H9 (cell line): ENCODE measurements around the gene MPV17L2. TPM values are rescaled to one million over a fixed set of nuclear protein-coding genes. Genes with fewer than 3 reads are reported as not detected.
"Not testable (repeated sequence)": the region's sequence is repeated elsewhere in the genome, so short reads cannot be mapped to it uniquely, and the experiment has no call there.

Experiments used
- DNase-seq: peaks from one replicate; pipeline ENCODE4 v3.0.0-alpha.2; 2017
- H2AFZ ChIP-seq: one replicate; pipeline ENCODE4 v1.6.1; 2013; ENCODE audit warnings: mild to moderate bottlenecking, low read length, control low read depth, moderate library complexity
- H2AK5ac ChIP-seq: 2 replicates; pipeline ENCODE4 v1.6.1; 2013; ENCODE audit warnings: low read length, control low read depth, mixed read lengths; ENCODE audit not compliant: insufficient read length
- H2BK120ac ChIP-seq: one replicate; pipeline ENCODE4 v1.6.1; 2013; ENCODE audit warnings: low read depth, mild to moderate bottlenecking, low read length, control low read depth, inconsistent platforms; ENCODE audit not compliant: poor library complexity, severe bottlenecking
- H2BK12ac ChIP-seq: 2 replicates; pipeline ENCODE4 v1.6.1; 2013; ENCODE audit warnings: low read length, control low read depth, mixed read lengths, low read depth; ENCODE audit not compliant: insufficient read length
- H2BK15ac ChIP-seq: 2 replicates; pipeline ENCODE4 v1.6.1; 2013; ENCODE audit warnings: low read depth, low read length, control low read depth
- H2BK20ac ChIP-seq: one replicate; pipeline ENCODE4 v1.6.1; 2013; ENCODE audit warnings: low read depth, mild to moderate bottlenecking, low read length, control low read depth, inconsistent platforms; ENCODE audit not compliant: poor library complexity, severe bottlenecking
- H2BK5ac ChIP-seq: 2 replicates; pipeline ENCODE4 v1.6.1; 2013; ENCODE audit warnings: low read length, control low read depth, mixed read lengths; ENCODE audit not compliant: insufficient read length
- H3K14ac ChIP-seq: 2 replicates; pipeline ENCODE4 v1.6.1; 2013; ENCODE audit warnings: low read length, control low read depth; ENCODE audit not compliant: insufficient read depth
- H3K18ac ChIP-seq: 2 replicates; pipeline ENCODE4 v1.6.1; 2013; ENCODE audit warnings: low read depth, mild to moderate bottlenecking, mixed read lengths, low read length, control low read depth; ENCODE audit not compliant: insufficient read length
- H3K23ac ChIP-seq: 2 replicates; pipeline ENCODE4 v1.6.1; 2013; ENCODE audit warnings: low read length, control low read depth, mixed read lengths, low read depth; ENCODE audit not compliant: insufficient read length
- H3K23me2 ChIP-seq: 2 replicates; pipeline ENCODE4 v1.6.1; 2013; ENCODE audit warnings: low read depth, mild to moderate bottlenecking, mixed read lengths, low read length, control low read depth; ENCODE audit not compliant: insufficient read length, poor library complexity, severe bottlenecking
- H3K27ac ChIP-seq: 2 replicates; pipeline ENCODE4 v1.5.1; 2013; ENCODE audit warnings: low read length, control low read depth, mixed read lengths, low read depth; ENCODE audit not compliant: insufficient read length
- H3K27me3 ChIP-seq: 2 replicates; pipeline ENCODE4 v1.6.1; 2013; ENCODE audit warnings: low read length, control low read depth, inconsistent platforms; ENCODE audit not compliant: insufficient read depth
- H3K4ac ChIP-seq: 2 replicates; pipeline ENCODE4 v1.6.1; 2013; ENCODE audit warnings: low read depth, mild to moderate bottlenecking, control low read depth, inconsistent platforms, low read length, moderate library complexity
- H3K4me1 ChIP-seq: 2 replicates; pipeline ENCODE4 v1.6.1; 2013; ENCODE audit warnings: low read length, control low read depth, inconsistent platforms; ENCODE audit not compliant: insufficient read depth
- H3K4me2 ChIP-seq: 2 replicates; pipeline ENCODE4 v1.6.1; 2013; ENCODE audit warnings: low read length, control low read depth, mixed read lengths; ENCODE audit not compliant: insufficient read length, insufficient read depth
- H3K56ac ChIP-seq: 2 replicates; pipeline ENCODE4 v1.6.1; 2013; ENCODE audit warnings: low read depth, mild to moderate bottlenecking, mixed read lengths, low read length, control low read depth; ENCODE audit not compliant: insufficient read length
- H3K79me1 ChIP-seq: 2 replicates; pipeline ENCODE4 v1.6.1; 2013; ENCODE audit warnings: low read depth, mild to moderate bottlenecking, moderate library complexity, low read length, control low read depth, inconsistent platforms; ENCODE audit not compliant: insufficient read depth, poor library complexity, severe bottlenecking
- H3K79me2 ChIP-seq: 2 replicates; pipeline ENCODE4 v1.6.1; 2013; ENCODE audit warnings: low read length, control low read depth, inconsistent platforms; ENCODE audit not compliant: insufficient read depth
- H3K9ac ChIP-seq: 2 replicates; pipeline ENCODE4 v1.6.1; 2013; ENCODE audit warnings: low read length, control low read depth, mixed read lengths; ENCODE audit not compliant: insufficient read length; ENCODE audit errors: extremely low read depth
- H3K9me3 ChIP-seq: one replicate; pipeline ENCODE4 v1.6.1; 2013; ENCODE audit warnings: low read depth, low read length, inconsistent platforms; ENCODE audit not compliant: control insufficient read depth
- H3T11ph ChIP-seq: one replicate; pipeline ENCODE4 v1.6.1; 2013; ENCODE audit warnings: mild to moderate bottlenecking, low read length, control low read depth, inconsistent platforms
- H4K20me1 ChIP-seq: one replicate; pipeline ENCODE4 v1.6.1; 2013; ENCODE audit not compliant: control insufficient read depth, insufficient read length, insufficient read depth
- H4K5ac ChIP-seq: 2 replicates; pipeline ENCODE4 v1.6.1; 2013; ENCODE audit warnings: low read depth, mild to moderate bottlenecking, mixed read lengths, low read length, control low read depth; ENCODE audit not compliant: insufficient read length
- H4K8ac ChIP-seq: replicated peaks from 2 replicates; pipeline ENCODE4 v1.6.1; 2013; ENCODE audit warnings: low read length, control low read depth, mixed read lengths, low read depth; ENCODE audit not compliant: insufficient read length
- H4K91ac ChIP-seq: 2 replicates; pipeline ENCODE4 v1.6.1; 2013; ENCODE audit warnings: low read depth, mild to moderate bottlenecking, moderate library complexity, mixed read lengths, low read length, control low read depth; ENCODE audit not compliant: insufficient read length
- H3K27ac Mint-ChIP-seq, 3 experiments: 2 replicates in 2 of 3; 3 replicates in 1 of 3; pipeline ENCODE4 v1.8.0; 2020 to 2021; ENCODE audit warnings: mixed read lengths in 3 of 3, mild to moderate bottlenecking in 1 of 3, moderate library complexity in 1 of 3
- H3K27me3 Mint-ChIP-seq: 2 replicates; pipeline ENCODE4 v1.8.0; 2021; ENCODE audit warnings: low read depth, mild to moderate bottlenecking, moderate library complexity, mixed read lengths
- H3K36me3 Mint-ChIP-seq, 3 experiments: 2 replicates in 2 of 3; 3 replicates in 1 of 3; pipeline ENCODE4 v1.8.0; 2020 to 2021; ENCODE audit warnings: low read depth in 3 of 3, mixed read lengths in 3 of 3; ENCODE audit not compliant: insufficient read depth in 1 of 3
- H3K4me1 Mint-ChIP-seq, 2 experiments: 2 replicates each; pipeline ENCODE4 v1.8.0; 2020; ENCODE audit warnings: mixed read lengths in 2 of 2
- H3K4me3 Mint-ChIP-seq, 2 experiments: 2 replicates in 1 of 2; 3 replicates in 1 of 2; pipeline ENCODE4 v1.8.0; 2020 to 2021; ENCODE audit warnings: mild to moderate bottlenecking in 2 of 2, mixed read lengths in 2 of 2, moderate library complexity in 1 of 2
- H3K9me3 Mint-ChIP-seq, 2 experiments: 2 replicates in 1 of 2; 3 replicates in 1 of 2; pipeline ENCODE4 v1.8.0; 2020; ENCODE audit warnings: mild to moderate bottlenecking in 2 of 2, mixed read lengths in 2 of 2, moderate library complexity in 1 of 2
- CTCF ChIP-seq: fragments of 200-600 bp; sonication (generic); conservative IDR thresholded peaks from 3 replicates; pipeline ENCODE4 v1.8.0; 2021; ENCODE audit warnings: antibody characterized with exemption, mild to moderate bottlenecking
- WGBS: extraction: QIAGEN DNeasy Blood & Tissue Kit; methylation state at CpG from one replicate; pipeline ENCODE4 v1.1.7; 2013; ENCODE audit warnings: missing lambda C conversion rate, low lambda C conversion rate, mixed read lengths; ENCODE audit not compliant: insufficient read length; ENCODE audit errors: extremely low coverage; 5-methylcytosine and 5-hydroxymethylcytosine counted together
- total RNA-seq: library from RNA; stranded (reverse); gene quantifications from 2 replicates; pipeline ENCODE4 v1.2.1, GENCODE V29; 2021

Gene MPV17L2
- total RNA-seq, 1 experiment from 2014 or later = 26.4 TPM

GRCh38 chr19:18158467-18158866 is 34.6 kb upstream of the MPV17L2 start:
- Mint-ChIP-seq H3K9me3 (no peaks in the 10 kb centered on the region), H3K27ac (no peak overlapping the region), H3K4me3 (no peak overlapping the region), H3K27me3 (no peaks in the 10 kb centered on the region), H3K36me3 (peaks cover 14 to 31% (median 30%) of the 10 kb centered on the region in 3 experiments; a peak in 6 of 7 replicates), H3K4me1 (peaks cover 13 to 30% of the 10 kb centered on the region in 2 experiments)
- H2BK120ac ChIP-seq = no peak overlapping the region
- no peak overlapping the region for H3T11ph ChIP-seq
- no peak overlapping the region for H2BK12ac ChIP-seq
- H2AFZ ChIP-seq = no peak overlapping the region
- no peaks in the 10 kb centered on the region for H3K27me3 ChIP-seq
- no peak overlapping the region for H3K4me2 ChIP-seq
- peaks cover 4% of the 10 kb centered on the region for H4K20me1 ChIP-seq
- no peaks in the 10 kb centered on the region for H3K79me1 ChIP-seq
- no peak overlapping the region for H3K27ac ChIP-seq
- no peak overlapping the region for H2BK15ac ChIP-seq
- H4K91ac ChIP-seq = no peak overlapping the region
- no peak overlapping the region for H3K23ac ChIP-seq
- H2AK5ac ChIP-seq = no peak overlapping the region
- no peaks in the 10 kb centered on the region for H3K79me2 ChIP-seq
- no peak overlapping the region for H3K56ac ChIP-seq
- no peak overlapping the region for H4K8ac ChIP-seq
- H3K9me3 ChIP-seq = no peaks in the 10 kb centered on the region
- H4K5ac ChIP-seq = no peak overlapping the region
- 0 out of 2 replicates have a peak, but pooled peaks cover 2% of the 10 kb centered on the region for H3K4me1 ChIP-seq
- H2BK5ac ChIP-seq = no peak overlapping the region
- H3K18ac ChIP-seq = no peak overlapping the region
- H3K9ac ChIP-seq = no peak overlapping the region
- no CpG with 5 or more reads among the region's 4 CpGs for WGBS
- no peak for TF ChIP-seq CTCF
- no peak overlapping the region for H2BK20ac ChIP-seq
- peaks cover 7% of the 10 kb centered on the region for H3K23me2 ChIP-seq
- H3K4ac ChIP-seq = no peak overlapping the region
- no peak overlapping the region for H3K14ac ChIP-seq
- DNase-seq = no peak

GRCh38 chr19:18159059-18159616 is 33.9 kb upstream of the MPV17L2 start:
- not testable (repeated sequence) for H2BK12ac ChIP-seq, H2BK120ac ChIP-seq, H4K5ac ChIP-seq, H3K9me3 Mint-ChIP-seq, H3K4ac ChIP-seq, H3K14ac ChIP-seq, H4K8ac ChIP-seq, H3K9ac ChIP-seq, H4K20me1 ChIP-seq, H2AFZ ChIP-seq, H3K27me3 Mint-ChIP-seq, H3K23me2 ChIP-seq, H3K27ac ChIP-seq, H3K4me1 ChIP-seq, H3K79me2 ChIP-seq, H4K91ac ChIP-seq, H2BK20ac ChIP-seq, DNase-seq, H2AK5ac ChIP-seq, H3K4me3 Mint-ChIP-seq, H3K23ac ChIP-seq, H3K79me1 ChIP-seq, H3K27ac Mint-ChIP-seq, H3T11ph ChIP-seq, H3K27me3 ChIP-seq, H3K18ac ChIP-seq, H3K56ac ChIP-seq, H2BK5ac ChIP-seq, H3K4me2 ChIP-seq, H3K9me3 ChIP-seq, H2BK15ac ChIP-seq
- H3K4me1 Mint-ChIP-seq = peaks cover 9 to 26% of the 10 kb centered on the region in 2 experiments
- WGBS = no CpG with 5 or more reads among the region's 6 CpGs
- H3K36me3 Mint-ChIP-seq = peaks cover 17 to 35% (median 34%) of the 10 kb centered on the region in 3 experiments; a peak in 6 of 7 replicates
